CD14-positive monocyte (primary cell): ENCODE results near the gene CNTRL. TPM values are rescaled to one million over a fixed set of nuclear protein-coding genes. Genes with fewer than 3 reads are reported as not detected.
A peak's percentile ranks its signal among the peaks of the same experiment; 100 is the strongest.

ENCODE experiments used
- DNase-seq, 3 donors: peaks; one replicate each; pipeline ENCODE4 v3.0.0-alpha.2; 2011 to 2022
- H2AFZ ChIP-seq: 2 replicates; pipeline ENCODE4 v1.6.0; 2012; ENCODE audit warnings: mild to moderate bottlenecking, low read depth, low read length, inconsistent platforms; ENCODE audit not compliant: insufficient read depth, poor library complexity, severe bottlenecking
- H3K27ac ChIP-seq, 2 donors: 1 replicate in 1 of 2; 2 replicates in 1 of 2; pipeline ENCODE4 v1.5.1; 2012 to 2013; ENCODE audit warnings: low read length in 2 of 2, control low read depth in 1 of 2, inconsistent platforms in 1 of 2, low read depth in 1 of 2, mild to moderate bottlenecking in 1 of 2
- H3K27me3 ChIP-seq, 2 donors: one replicate each; pipeline versions ENCODE4 v1.6.0 to v1.6.1; 2011 to 2013; ENCODE audit warnings: low read length in 2 of 2; ENCODE audit not compliant: control insufficient read depth in 2 of 2, insufficient read depth in 2 of 2
- H3K36me3 ChIP-seq, 2 donors: replicated peaks in 1 of 2; 1 replicate in 1 of 2; 2 replicates in 1 of 2; pipeline versions ENCODE4 v1.5.1 to v1.6.1; 2012 to 2013; ENCODE audit warnings: low read length in 2 of 2, control low read depth in 1 of 2, inconsistent platforms in 1 of 2, mild to moderate bottlenecking in 1 of 2; ENCODE audit not compliant: insufficient read depth in 2 of 2, control insufficient read depth in 1 of 2
- H3K4me1 ChIP-seq, 2 donors: 1 replicate in 1 of 2; 2 replicates in 1 of 2; pipeline versions ENCODE4 v1.5.1 to v1.6.1; 2012 to 2013; ENCODE audit warnings: low read length in 2 of 2, control low read depth in 1 of 2, inconsistent platforms in 1 of 2, mild to moderate bottlenecking in 1 of 2, moderate library complexity in 1 of 2; ENCODE audit not compliant: insufficient read depth in 2 of 2, control insufficient read depth in 1 of 2
- H3K4me2 ChIP-seq: replicated peaks from 2 replicates; pipeline ENCODE3; 2012; ENCODE audit warnings: low read length, moderate library complexity, mild to moderate bottlenecking; ENCODE audit not compliant: poor library complexity, severe bottlenecking; ENCODE audit errors: extremely low read depth
- H3K4me3 ChIP-seq, 3 experiments: fragments of 200-600 bp in 1 of 3; sonication (generic) in 1 of 3; replicated peaks in 1 of 3; 1 replicate in 2 of 3; 2 replicates in 1 of 3; pipeline ENCODE4 v1.5.1; 2011 to 2013; ENCODE audit warnings: low read length in 3 of 3, mild to moderate bottlenecking in 3 of 3, control low read depth in 2 of 3, low read depth in 2 of 3, inconsistent platforms in 1 of 3, moderate library complexity in 1 of 3
- H3K79me2 ChIP-seq: 2 replicates; pipeline ENCODE4 v1.6.0; 2012; ENCODE audit warnings: mild to moderate bottlenecking, control low read depth, inconsistent platforms, low read length, moderate library complexity; ENCODE audit not compliant: insufficient read depth
- H3K9ac ChIP-seq: 2 replicates; pipeline ENCODE4 v1.6.0; 2017; ENCODE audit warnings: low read length, mild to moderate bottlenecking; ENCODE audit not compliant: insufficient read depth, poor library complexity, severe bottlenecking
- H3K9me3 ChIP-seq, 2 donors: replicated peaks in 1 of 2; 1 replicate in 1 of 2; 2 replicates in 1 of 2; pipeline versions ENCODE4 v1.5.1 to v1.6.1; 2012 to 2013; ENCODE audit warnings: low read length in 2 of 2, control low read depth in 1 of 2; ENCODE audit not compliant: control insufficient read depth in 1 of 2, insufficient read depth in 1 of 2
- H4K20me1 ChIP-seq: 2 replicates; pipeline ENCODE4 v1.6.0; 2012; ENCODE audit warnings: mild to moderate bottlenecking, low read length, control low read depth, moderate library complexity; ENCODE audit not compliant: insufficient read depth
- H3K27ac Mint-ChIP-seq, 7 donors: one replicate each; pipeline ENCODE4 v1.8.0; 2020; ENCODE audit warnings: mild to moderate bottlenecking in 7 of 7, mixed read lengths in 7 of 7, moderate library complexity in 6 of 7, inconsistent platforms in 2 of 7
- H3K27me3 Mint-ChIP-seq, 3 donors: one replicate each; pipeline ENCODE4 v1.8.0; 2021 to 2022; ENCODE audit warnings: low read depth in 3 of 3, mild to moderate bottlenecking in 3 of 3, mixed read lengths in 3 of 3, moderate library complexity in 3 of 3, inconsistent platforms in 1 of 3
- H3K36me3 Mint-ChIP-seq, 2 donors: one replicate each; pipeline ENCODE4 v1.8.0; 2020; ENCODE audit warnings: mixed read lengths in 2 of 2, inconsistent platforms in 1 of 2, mild to moderate bottlenecking in 1 of 2
- H3K4me1 Mint-ChIP-seq: one replicate; pipeline ENCODE4 v1.8.0; 2020; ENCODE audit warnings: mild to moderate bottlenecking, mixed read lengths
- H3K4me3 Mint-ChIP-seq, 2 donors: one replicate each; pipeline ENCODE4 v1.8.0; 2020; ENCODE audit warnings: mild to moderate bottlenecking in 2 of 2, mixed read lengths in 2 of 2, moderate library complexity in 1 of 2
- H3K9me3 Mint-ChIP-seq, 7 donors: one replicate each; pipeline ENCODE4 v1.8.0; 2020 to 2022; ENCODE audit warnings: mixed read lengths in 7 of 7, mild to moderate bottlenecking in 6 of 7, moderate library complexity in 6 of 7, inconsistent platforms in 2 of 7
- CTCF ChIP-seq: fragments of 200-600 bp; IDR thresholded peaks from one replicate; pipeline ENCODE4 v1.8.0; 2022; ENCODE audit warnings: antibody characterized with exemption, mild to moderate bottlenecking
- WGBS: methylation state at CpG from one replicate; pipeline ENCODE4 v1.1.5; 2013; ENCODE audit warnings: missing lambda C conversion rate; ENCODE audit not compliant: insufficient coverage; 5-methylcytosine and 5-hydroxymethylcytosine counted together
- intact Hi-C, 2 donors: fragments of 100-400 bp; cut with micrococcal nuclease; formaldehyde crosslinking; loops; one replicate each; pipeline versions ENCODE4 v1.15.0 to v1.15.1; 2023
- polyA plus RNA-seq, 3 donors: library from polyadenylated mRNA; depleted of rRNA in 1 of 3; unstranded in 2 of 3; stranded (reverse) in 1 of 3; fragments of 300-500 nt in 2 of 3; fragments of >200 nt in 1 of 3; fragmentation: Illumina TruSeq in 2 of 3; gene quantifications; 1 replicate in 2 of 3; 2 replicates in 1 of 3; pipeline ENCODE4 v1.2.3, GENCODE V29; 2012 to 2021
- small RNA-seq: library from RNA; depleted of rRNA; stranded (forward); fragments of <200 nt; gene quantifications from one replicate; pipeline ENCODE3, GENCODE V24; 2012; ENCODE audit warnings: low read depth; ENCODE audit not compliant: insufficient read length

Gene CNTRL
- polyA plus RNA-seq, 3 donors: 3.9 to 26.8 (median 4.8) TPM

- no peaks in the 10 kb centered on the region for H3K9me3 Mint-ChIP-seq
- no peak overlapping the region for H3K4me3 Mint-ChIP-seq
- Histone ChIP-seq H4K20me1 (no peaks in the 10 kb centered on the region), H3K36me3 (no peaks in the 10 kb centered on the region), H3K4me1 (peaks cover 19 to 29% of the 10 kb centered on the region in 2 donors), H3K4me2 (no peak overlapping the region), H3K27ac (no peak overlapping the region), H2AFZ (no peak overlapping the region), H3K27me3 (no peaks in the 10 kb centered on the region), H3K79me2 (no peaks in the 10 kb centered on the region), H3K4me3 (no peak overlapping the region), H3K9ac (no peak overlapping the region), H3K9me3 (no peaks in the 10 kb centered on the region)
- no CpG with 5 or more reads among the region's 2 CpGs for WGBS
- no peaks in the 10 kb centered on the region for H3K36me3 Mint-ChIP-seq
- intact Hi-C loops: no loop called here
- H3K27me3 Mint-ChIP-seq: peaks cover 0 to 4% (median 2%) of the 10 kb centered on the region in 3 donors
- no peak for TF ChIP-seq CTCF
- no peak overlapping the region for H3K27ac Mint-ChIP-seq
- DNase-seq: peak in 1 of 3 donors; percentile 42
- H3K4me1 Mint-ChIP-seq: peaks cover 24% of the 10 kb centered on the region
Observed at GRCh38 chr9:121226175-121226574, 151.4 kb downstream of the CNTRL start.

Small RNA genes within 50 kb of the gene (small RNA-seq; reads per million reads assigned to genes)
- gene RN7SL181P: not detected

Other genes with a start within 250 kb of the CNTRL start
- 10 to 100 TPM; 10.0 to 20.9 (median 10.7) TPM for gene PSMD5, start 232.0 kb upstream of the CNTRL start, polyA plus RNA-seq
- gene PHF19, start 197.8 kb upstream of the CNTRL start, polyA plus RNA-seq: 10 to 100 TPM; 12.6 to 61.0 (median 12.7) TPM
- gene TRAF1, start 148.2 kb upstream of the CNTRL start, polyA plus RNA-seq: 10 to 100 TPM in 1 of 3 donors, under 1 TPM in 2; 0.15 to 22.8 (median 0.74) TPM
- gene C5, start 24.7 kb upstream of the CNTRL start, polyA plus RNA-seq: 1 to 10 TPM in 2 of 3 donors, under 1 TPM in 1; 0.66 to 3.5 (median 1.2) TPM
- gene RAB14, start 126.9 kb downstream of the CNTRL start, polyA plus RNA-seq: 10 to 100 TPM; 23.1 to 60.0 (median 44.4) TPM
- gene GSN, start 193.2 kb downstream of the CNTRL start, polyA plus RNA-seq: 100 to 1,000 TPM in 1 of 3 donors, 10 to 100 TPM in 2; 67.4 to 187 (median 95.8) TPM